Mesenteric fat pad (tissue), 1 donor: ENCODE data around the gene SMARCD1. TPM values are rescaled to one million over a fixed set of nuclear protein-coding genes. Genes with fewer than 3 reads are reported as not detected.

Experiments used
- DNase-seq: peaks from one replicate; pipeline ENCODE4 v3.0.0-alpha.2; 2020; ENCODE audit warnings: low spot score
- total RNA-seq: library from RNA; stranded (reverse); fragmentation: NEBNext Ultra II Directional; extraction: Animal tissue kit (Norgen Biotek cat#: 25700); gene quantifications from one replicate; pipeline ENCODE4 v1.2.1, GENCODE V29; 2021
- donor health status: DM: yes; HTN: yes; CAD: no.

Gene SMARCD1
- total RNA-seq, 1 donor from 2014 or later, result 63.1 TPM

- no peak for DNase-seq
These were observed 18.7 kb downstream of the SMARCD1 start, which contains the start of gene GPD1 for GRCh38 chr12:50103767-50104321. Gene GPD1 (plus strand): TSS chr12:50104008. CDS start chr12:50104051, 43 bp downstream.

GRCh38 chr12:50104417-50105366, 19.6 kb downstream of the SMARCD1 start:
- no peak for DNase-seq

- DNase-seq, result no peak
These were observed 20.8 kb downstream of the SMARCD1 start for GRCh38 chr12:50105913-50106450.

- DNase-seq, result no peak
These were observed 21.8 kb downstream of the SMARCD1 start for GRCh38 chr12:50106907-50107306.

GRCh38 chr12:50107416-50108268, 22.5 kb downstream of the SMARCD1 start:
- DNase-seq, result no peak

- DNase-seq, result no peak
These were observed 24.2 kb downstream of the SMARCD1 start for GRCh38 chr12:50109319-50109718.

GRCh38 chr12:50110127-50110761, 25.1 kb downstream of the SMARCD1 start:
- no peak for DNase-seq

GRCh38 chr12:50110762-50111351, 25.7 kb downstream of the SMARCD1 start:
- no peak for DNase-seq

- DNase-seq, result no peak
These were observed 26.2 kb downstream of the SMARCD1 start for GRCh38 chr12:50111395-50111692.

- DNase-seq, result peak; percentile 99
These were observed 26.7 kb downstream of the SMARCD1 start, which contains the start of gene COX14 for GRCh38 chr12:50111693-50112455. Gene COX14 (plus strand): TSS chr12:50112236. CDS start chr12:50120044, 7,808 bp downstream.

- DNase-seq, result peak; percentile 53
These were observed 27.5 kb downstream of the SMARCD1 start for GRCh38 chr12:50112456-50113218.

GRCh38 chr12:50117057-50117622, 32.0 kb downstream of the SMARCD1 start:
- peak; percentile 11 for DNase-seq

- peak; percentile 76 for DNase-seq
These were observed 34.2 kb downstream of the SMARCD1 start for GRCh38 chr12:50119387-50119786.

GRCh38 chr12:50120521-50120920, 35.4 kb downstream of the SMARCD1 start:
- DNase-seq, result no peak

GRCh38 chr12:50120953-50121352, 35.8 kb downstream of the SMARCD1 start:
- no peak for DNase-seq

- DNase-seq, result no peak
These were observed 36.5 kb downstream of the SMARCD1 start for GRCh38 chr12:50121641-50122040.

GRCh38 chr12:50123203-50123602, 38.1 kb downstream of the SMARCD1 start:
- no peak for DNase-seq

- no peak for DNase-seq
These were observed 42.4 kb downstream of the SMARCD1 start for GRCh38 chr12:50127546-50127945.

GRCh38 chr12:50129290-50129689, 44.1 kb downstream of the SMARCD1 start:
- DNase-seq, result no peak
